Kidney (tissue), 14 donors: Measurements from ENCODE around the gene TFG. TPM values are rescaled to one million over a fixed set of nuclear protein-coding genes. Genes with fewer than 3 reads are reported as not detected.

Experiments
- DNase-seq, 5 donors: peaks; one replicate each; pipeline ENCODE4 v3.0.0-alpha.2; 2013 to 2020
- FAIRE-seq: peaks from 2 replicates; lab custom pipeline; 2012; peaks lifted over from hg19 to GRCh38; lab: Jason Lieb, UNC
- H3K27ac ChIP-seq, 2 donors: one replicate each; pipeline ENCODE4 v1.7.0; 2013; ENCODE audit warnings: low read depth in 2 of 2, low read length in 2 of 2, inconsistent platforms in 1 of 2
- H3K27me3 ChIP-seq: one replicate; pipeline ENCODE4 v1.7.1; 2013; ENCODE audit warnings: low read length, inconsistent platforms; ENCODE audit not compliant: control insufficient read depth, insufficient read depth
- H3K36me3 ChIP-seq, 3 donors: one replicate each; pipeline versions ENCODE4 v1.7.0 to v1.7.1; 2013; ENCODE audit warnings: low read length in 3 of 3, control low read depth in 1 of 3, inconsistent platforms in 1 of 3; ENCODE audit not compliant: insufficient read depth in 3 of 3, control insufficient read depth in 2 of 3
- H3K4me1 ChIP-seq, 3 donors: one replicate each; pipeline versions ENCODE4 v1.7.0 to v1.7.1; 2013; ENCODE audit warnings: low read length in 3 of 3, inconsistent platforms in 1 of 3, low read depth in 1 of 3; ENCODE audit not compliant: control insufficient read depth in 2 of 3, insufficient read depth in 2 of 3
- H3K4me3 ChIP-seq, 3 donors: one replicate each; pipeline versions ENCODE4 v1.7.0 to v1.8.1; 2013; ENCODE audit warnings: low read length in 3 of 3, control low read depth in 1 of 3, inconsistent platforms in 1 of 3
- H3K9ac ChIP-seq, 3 donors: one replicate each; pipeline versions ENCODE4 v1.7.0 to v1.7.1; 2013; ENCODE audit warnings: low read length in 3 of 3, control low read depth in 1 of 3, inconsistent platforms in 1 of 3
- H3K9me3 ChIP-seq, 3 donors: one replicate each; pipeline versions ENCODE4 v1.7.0 to v1.7.1; 2013; ENCODE audit warnings: low read length in 3 of 3, control low read depth in 1 of 3, inconsistent platforms in 1 of 3; ENCODE audit not compliant: control insufficient read depth in 2 of 3, insufficient read depth in 1 of 3
- intact Hi-C: fragments of 100-400 bp; cut with DNase I; formaldehyde crosslinking; loops from one replicate; pipeline ENCODE4 v1.11.1; 2022
- polyA plus RNA-seq: library from polyadenylated mRNA; stranded (reverse); fragments of 350-450 nt; fragmentation: Illumina TruSeq; extraction: RNeasy Lipid Tissue Mini Kit (QIAGEN cat#74804); gene quantifications from one replicate; pipeline ENCODE4 v1.2.3, GENCODE V29; 2014; ENCODE audit warnings: low read depth, low replicate concordance; ENCODE audit not compliant: insufficient read depth
- total RNA-seq: library from RNA; stranded (reverse); fragmentation: NEBNext Ultra II Directional; extraction: Animal tissue kit (Norgen Biotek cat#: 25700); gene quantifications from one replicate; pipeline ENCODE4 v1.2.1, GENCODE V29; 2021
- TF ChIP-seq, protein P1 (sequence below): IDR thresholded peaks from 3 replicates; pipeline ENCODE4 v1.5.1; 2012; ENCODE audit warnings: mild to moderate bottlenecking, moderate library complexity, borderline replicate concordance; ENCODE audit not compliant: insufficient read depth; ENCODE audit errors: extremely low read depth
- donor health status: control.
- donor health status: control.
- donor health status: control.
- donor health status: control.
- donor health status: control.
- donor health status: DM: yes; HTN: yes; CAD: no.
- donor health status: Normal renal cell carcinoma (clear cell type).

The TFG gene
- total and polyA plus RNA-seq, 2 donors from 2014 or later = 84.8 to 86.2 TPM

- FAIRE-seq (no peak), DNase-seq (no peak)
- H3K9me3 ChIP-seq = no peaks in the 10 kb centered on the region
- TF ChIP-seq, protein P1, sequence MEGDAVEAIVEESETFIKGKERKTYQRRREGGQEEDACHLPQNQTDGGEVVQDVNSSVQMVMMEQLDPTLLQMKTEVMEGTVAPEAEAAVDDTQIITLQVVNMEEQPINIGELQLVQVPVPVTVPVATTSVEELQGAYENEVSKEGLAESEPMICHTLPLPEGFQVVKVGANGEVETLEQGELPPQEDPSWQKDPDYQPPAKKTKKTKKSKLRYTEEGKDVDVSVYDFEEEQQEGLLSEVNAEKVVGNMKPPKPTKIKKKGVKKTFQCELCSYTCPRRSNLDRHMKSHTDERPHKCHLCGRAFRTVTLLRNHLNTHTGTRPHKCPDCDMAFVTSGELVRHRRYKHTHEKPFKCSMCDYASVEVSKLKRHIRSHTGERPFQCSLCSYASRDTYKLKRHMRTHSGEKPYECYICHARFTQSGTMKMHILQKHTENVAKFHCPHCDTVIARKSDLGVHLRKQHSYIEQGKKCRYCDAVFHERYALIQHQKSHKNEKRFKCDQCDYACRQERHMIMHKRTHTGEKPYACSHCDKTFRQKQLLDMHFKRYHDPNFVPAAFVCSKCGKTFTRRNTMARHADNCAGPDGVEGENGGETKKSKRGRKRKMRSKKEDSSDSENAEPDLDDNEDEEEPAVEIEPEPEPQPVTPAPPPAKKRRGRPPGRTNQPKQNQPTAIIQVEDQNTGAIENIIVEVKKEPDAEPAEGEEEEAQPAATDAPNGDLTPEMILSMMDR = no peak
- H3K27ac ChIP-seq = no peak overlapping the region
- intact Hi-C loops = no loop called here
- H3K9ac ChIP-seq = no peak overlapping the region
- H3K4me3 ChIP-seq = no peak overlapping the region
- peaks cover 0 to 4% (median 4%) of the 10 kb centered on the region in 3 donors for H3K4me1 ChIP-seq
- no peaks in the 10 kb centered on the region for H3K27me3 ChIP-seq
- H3K36me3 ChIP-seq = no peaks in the 10 kb centered on the region
These were observed 49.9 kb downstream of the TFG start for GRCh38 chr3:100759159-100759558.

GRCh38 chr3:100759950-100760349 is 50.7 kb downstream of the TFG start:
- FAIRE-seq (no peak), DNase-seq (no peak)
- peaks cover 0 to 4% (median 4%) of the 10 kb centered on the region in 3 donors for H3K4me1 ChIP-seq
- intact Hi-C loops = no loop called here
- no peaks in the 10 kb centered on the region for H3K27me3 ChIP-seq
- H3K4me3 ChIP-seq = no peak overlapping the region
- H3K27ac ChIP-seq = no peak overlapping the region
- TF ChIP-seq, protein P1 = no peak
- H3K9ac ChIP-seq = no peak overlapping the region
- H3K9me3 ChIP-seq = no peaks in the 10 kb centered on the region
- H3K36me3 ChIP-seq = no peaks in the 10 kb centered on the region

DNA sequence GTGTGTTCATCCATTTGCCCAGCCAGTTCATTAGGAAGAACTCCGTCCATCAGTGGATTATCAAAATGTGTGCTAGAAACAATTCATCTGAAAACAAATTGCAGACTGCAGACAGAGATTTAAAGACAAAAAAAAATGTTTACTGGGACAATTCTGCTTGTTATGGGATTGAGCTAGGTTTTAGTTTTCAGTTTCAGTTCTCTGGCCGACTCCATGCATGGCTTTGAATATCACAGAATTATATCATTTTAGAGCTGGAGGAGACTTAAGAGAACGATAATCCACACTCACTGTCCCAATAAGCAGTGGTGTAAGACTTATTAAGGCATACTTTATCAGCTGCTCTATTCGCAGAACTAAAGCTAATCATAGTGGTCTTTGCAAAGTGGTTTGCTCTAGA is 51.1 kb downstream of the TFG start:
- TF ChIP-seq, protein P1 = no peak
- DNase-seq (no peak), FAIRE-seq (no peak)
- Histone ChIP-seq H3K27me3 (no peaks in the 10 kb centered on the region), H3K4me3 (no peak overlapping the region), H3K9me3 (no peaks in the 10 kb centered on the region), H3K9ac (no peak overlapping the region), H3K36me3 (no peaks in the 10 kb centered on the region), H3K4me1 (peaks cover 0 to 4% (median 1%) of the 10 kb centered on the region in 3 donors), H3K27ac (no peak overlapping the region)
- intact Hi-C loops = no loop called here

DNA sequence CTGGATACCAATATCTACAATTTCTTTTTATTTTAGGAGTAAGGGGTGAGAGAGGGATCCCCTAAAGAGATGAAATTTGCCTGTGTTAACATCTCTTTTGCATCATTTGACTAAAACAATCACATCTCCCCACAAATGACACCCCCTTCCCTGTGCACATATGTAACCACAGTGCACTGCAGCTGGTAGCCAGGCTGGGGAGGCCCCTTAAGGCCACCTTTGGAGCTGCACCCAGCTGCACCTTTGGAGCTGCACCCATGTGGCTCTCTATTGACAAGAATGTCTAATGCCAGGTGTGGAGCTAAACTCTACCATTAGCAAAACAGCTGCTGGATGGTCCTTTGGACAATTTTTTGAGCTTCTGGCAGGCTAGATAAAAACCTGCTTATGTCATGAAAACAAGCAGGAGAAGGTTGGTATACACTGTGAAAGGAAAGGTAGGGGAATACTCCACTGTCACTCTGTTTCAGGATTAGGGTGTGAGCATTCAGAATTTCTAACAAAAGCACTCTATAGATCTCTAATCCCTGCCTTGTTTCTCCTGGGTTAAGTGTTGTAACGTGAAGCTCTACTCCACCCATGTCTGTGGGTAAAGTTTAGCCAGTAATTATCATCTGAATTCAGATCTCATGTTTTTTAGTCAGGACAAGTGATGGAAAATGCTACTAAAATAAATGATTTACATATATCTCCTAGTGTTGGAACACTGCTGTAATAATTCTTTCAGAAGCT is 52.1 kb downstream of the TFG start:
- FAIRE-seq (no peak), DNase-seq (no peak)
- no peak overlapping the region for H3K27ac ChIP-seq
- H3K9me3 ChIP-seq = no peaks in the 10 kb centered on the region
- TF ChIP-seq, protein P1 = no peak
- H3K4me1 ChIP-seq = peaks cover 0 to 4% (median 0%) of the 10 kb centered on the region in 3 donors
- H3K36me3 ChIP-seq = no peaks in the 10 kb centered on the region
- no peak overlapping the region for H3K4me3 ChIP-seq
- H3K27me3 ChIP-seq = no peaks in the 10 kb centered on the region
- intact Hi-C loops = no loop called here
- no peak overlapping the region for H3K9ac ChIP-seq
